Fibroblast of skin of right biceps (primary cell): ENCODE measurements around the gene SERINC2.
"Not testable (repeated sequence)": the region's sequence is repeated elsewhere in the genome, so short reads cannot be mapped to it uniquely, and the experiment has no call there.

ENCODE experiments used
- DNase-seq: peaks from one replicate; pipeline ENCODE4 v3.0.0-alpha.2; 2013

Gene SERINC2

GRCh38 chr1:31386576-31387243 is 26.3 kb upstream of the SERINC2 start:
- not testable (repeated sequence) for DNase-seq

- no peak for DNase-seq
Measured at GRCh38 chr1:31387612-31388011, 25.4 kb upstream of the SERINC2 start.

GRCh38 chr1:31389616-31390015 is 23.4 kb upstream of the SERINC2 start:
- DNase-seq: no peak

- no peak for DNase-seq
Measured at GRCh38 chr1:31390071-31390470, 22.9 kb upstream of the SERINC2 start.

- no peak for DNase-seq
Measured at GRCh38 chr1:31393463-31393862, 19.6 kb upstream of the SERINC2 start.

- DNase-seq: peak; percentile 71
Measured at GRCh38 chr1:31394584-31395193, 18.3 kb upstream of the SERINC2 start.

DNA sequence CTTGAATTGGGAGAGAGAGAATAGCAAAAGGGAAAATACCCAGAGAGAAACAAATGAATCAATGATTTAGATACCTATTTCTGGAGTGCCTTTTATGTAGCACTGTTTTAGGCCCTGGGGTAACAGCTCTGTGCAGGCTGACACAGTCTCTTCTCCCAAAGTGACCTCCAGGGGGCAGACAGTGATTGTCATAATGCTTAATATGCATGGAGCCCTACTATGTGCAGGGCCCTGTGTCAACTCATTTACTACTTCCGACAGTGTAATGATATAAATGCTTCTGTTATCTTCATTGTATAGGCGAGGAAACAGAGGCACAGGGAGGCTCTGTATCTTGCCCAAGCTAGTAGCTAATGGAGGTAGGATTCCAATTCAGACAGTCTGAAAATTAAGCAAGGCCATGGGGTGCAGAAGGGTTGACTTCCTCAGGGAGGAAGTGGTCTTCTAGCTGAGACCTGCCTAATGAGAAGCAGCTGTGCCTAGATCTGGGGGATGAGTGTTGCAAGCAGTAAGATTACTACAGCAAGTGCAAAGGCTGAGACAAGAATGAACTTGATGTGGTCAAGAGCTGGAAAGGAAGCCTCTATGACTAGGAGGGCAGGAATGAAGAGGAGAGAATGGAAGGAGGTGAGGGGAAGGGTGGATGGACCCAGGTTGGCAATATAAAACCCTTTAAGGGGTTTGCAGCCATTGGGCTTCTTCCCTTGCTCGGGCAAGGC is 16.2 kb upstream of the SERINC2 start:
- peak; percentile 92 for DNase-seq

GRCh38 chr1:31397360-31398095 is 15.5 kb upstream of the SERINC2 start:
- peak; percentile 61 for DNase-seq

DNA sequence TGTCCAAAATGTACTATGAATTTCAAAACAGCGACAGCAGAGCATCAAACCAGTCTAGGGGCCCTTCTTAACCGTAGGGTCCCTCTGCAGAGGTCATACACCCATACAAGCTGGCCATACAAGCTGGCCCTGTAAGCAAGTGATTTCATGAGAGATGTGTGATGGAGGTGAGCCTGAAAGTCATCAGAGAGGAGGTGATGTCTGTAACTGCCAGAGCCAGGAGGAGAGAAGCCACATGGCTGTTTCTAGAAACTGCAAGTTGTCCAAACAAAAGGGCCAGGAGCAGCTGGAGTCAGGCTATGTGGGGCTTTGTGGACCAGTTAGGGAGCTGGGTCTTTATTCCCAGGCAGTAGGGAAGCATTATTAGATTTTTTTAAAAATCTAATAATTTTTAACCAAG is 14.8 kb upstream of the SERINC2 start:
- DNase-seq: no peak

DNA sequence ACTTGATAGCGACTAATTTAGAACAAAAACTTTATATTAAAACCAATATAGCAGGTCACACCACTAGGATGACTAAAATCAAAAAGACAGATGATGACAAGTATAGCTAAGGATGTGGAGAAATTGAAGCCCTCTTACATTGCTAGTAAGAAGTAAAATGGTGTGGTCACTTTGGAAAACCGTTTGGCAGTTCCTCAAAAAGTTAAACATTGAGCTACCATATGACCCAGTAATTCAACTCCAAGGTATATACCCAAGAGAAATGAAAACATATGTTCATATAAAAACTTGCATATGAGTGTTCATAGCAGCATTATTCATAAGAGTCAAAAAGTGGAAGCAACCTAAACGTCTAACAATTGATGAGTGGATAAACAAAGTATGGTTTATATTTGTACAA is 13.0 kb upstream of the SERINC2 start:
- peak; percentile 51 for DNase-seq

DNA sequence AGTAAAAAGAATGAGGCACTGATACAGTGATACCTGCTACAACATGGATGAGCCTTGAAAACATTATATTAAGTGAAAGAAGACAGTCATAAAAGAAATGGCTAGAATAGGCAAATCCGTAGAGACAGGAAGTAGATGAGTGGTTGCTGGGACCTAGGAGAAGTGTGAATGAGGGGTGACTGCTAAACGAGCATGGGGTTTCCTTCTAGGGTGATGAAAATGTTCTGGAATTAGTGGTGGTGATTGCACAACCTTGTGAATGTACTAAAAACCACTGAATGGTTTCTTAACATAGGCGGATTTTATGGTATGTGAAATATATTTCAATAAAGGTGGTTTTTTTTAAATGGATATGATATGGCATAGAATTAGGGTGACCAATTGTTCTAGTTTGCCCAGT is 12.6 kb upstream of the SERINC2 start:
- DNase-seq: peak; percentile 81

DNA sequence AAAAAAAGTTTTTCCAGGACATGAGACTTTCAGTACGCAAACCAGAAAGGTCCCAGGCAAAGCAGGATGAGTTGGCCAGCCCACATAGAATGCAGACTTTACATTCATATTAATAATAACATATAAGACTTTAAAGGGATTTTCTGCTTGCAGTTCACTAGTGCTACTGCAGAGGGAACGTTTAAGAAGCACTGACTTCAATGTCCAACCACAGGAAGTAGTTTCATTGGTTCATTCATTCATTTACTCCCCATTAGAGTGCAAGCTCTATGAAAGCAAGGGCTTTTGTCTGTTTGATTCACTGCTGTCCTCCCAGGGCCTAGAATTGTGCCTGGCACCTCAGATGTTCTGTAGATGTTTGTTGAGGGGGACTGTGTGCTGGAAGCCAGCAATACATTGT is 11.8 kb upstream of the SERINC2 start:
- DNase-seq: no peak

DNA sequence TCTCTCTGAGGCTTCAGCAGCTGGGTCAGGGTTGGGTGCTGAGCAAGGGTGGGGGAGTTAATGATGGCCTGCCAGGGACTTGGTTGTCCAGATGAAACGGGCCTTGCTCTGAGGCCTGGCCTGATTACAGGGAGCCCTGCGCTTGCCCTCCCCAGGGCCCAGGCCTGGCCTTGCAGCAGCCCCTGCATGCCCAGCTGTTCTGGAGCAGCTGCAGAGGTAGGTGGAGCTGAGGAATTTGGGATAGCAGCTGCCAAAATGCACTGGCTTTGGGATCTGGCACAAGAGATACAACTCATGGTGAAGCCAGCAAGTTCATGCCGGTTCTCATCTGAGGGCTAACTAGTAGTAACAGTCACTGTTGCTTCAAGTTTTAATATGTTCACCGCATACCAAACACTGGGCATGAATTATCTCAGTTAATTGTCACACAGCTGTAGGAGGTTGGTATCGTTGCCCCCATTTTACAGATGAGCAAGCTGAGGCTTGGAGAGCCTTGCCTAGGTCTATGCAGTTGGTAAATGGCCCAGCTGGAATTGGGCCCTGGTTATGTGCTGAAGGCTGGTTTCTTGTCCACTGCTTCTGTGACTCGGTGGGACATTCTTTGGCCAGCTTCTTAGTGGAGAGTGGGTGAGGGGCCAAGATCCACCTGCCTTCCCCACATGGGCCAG is 7.3 kb upstream of the SERINC2 start:
- DNase-seq: no peak

DNA sequence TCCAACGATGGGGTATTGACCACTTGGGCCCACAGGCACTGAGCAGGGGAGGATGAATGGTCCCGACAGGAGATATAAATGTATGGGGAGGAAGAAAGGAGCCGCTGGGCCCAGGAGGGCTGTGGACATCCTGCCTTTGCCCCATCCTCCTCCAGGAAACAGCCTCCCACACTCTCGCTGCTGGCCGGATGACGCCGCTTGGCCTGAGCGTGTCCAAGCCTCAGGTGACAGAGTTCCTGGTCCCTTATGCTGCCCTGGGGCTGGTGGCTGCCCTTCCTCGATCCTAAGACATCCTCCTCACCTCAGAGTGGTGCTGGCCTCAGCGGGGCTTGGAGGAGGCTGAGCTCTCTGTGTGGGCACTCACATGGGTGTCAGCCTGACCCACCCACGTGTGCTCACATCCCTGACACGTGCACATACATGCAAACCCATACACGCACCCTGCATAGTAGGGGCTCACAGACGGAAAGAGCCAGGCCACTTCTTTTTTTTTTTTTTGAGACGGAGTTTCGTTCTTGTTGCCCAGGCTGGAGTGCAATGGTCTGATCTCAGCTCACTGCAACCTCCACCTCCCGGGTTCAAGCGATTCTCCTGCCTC is 5.9 kb upstream of the SERINC2 start:
- DNase-seq: no peak

- DNase-seq: no peak
Measured at GRCh38 chr1:31408788-31409318, 4.2 kb upstream of the SERINC2 start.

DNA sequence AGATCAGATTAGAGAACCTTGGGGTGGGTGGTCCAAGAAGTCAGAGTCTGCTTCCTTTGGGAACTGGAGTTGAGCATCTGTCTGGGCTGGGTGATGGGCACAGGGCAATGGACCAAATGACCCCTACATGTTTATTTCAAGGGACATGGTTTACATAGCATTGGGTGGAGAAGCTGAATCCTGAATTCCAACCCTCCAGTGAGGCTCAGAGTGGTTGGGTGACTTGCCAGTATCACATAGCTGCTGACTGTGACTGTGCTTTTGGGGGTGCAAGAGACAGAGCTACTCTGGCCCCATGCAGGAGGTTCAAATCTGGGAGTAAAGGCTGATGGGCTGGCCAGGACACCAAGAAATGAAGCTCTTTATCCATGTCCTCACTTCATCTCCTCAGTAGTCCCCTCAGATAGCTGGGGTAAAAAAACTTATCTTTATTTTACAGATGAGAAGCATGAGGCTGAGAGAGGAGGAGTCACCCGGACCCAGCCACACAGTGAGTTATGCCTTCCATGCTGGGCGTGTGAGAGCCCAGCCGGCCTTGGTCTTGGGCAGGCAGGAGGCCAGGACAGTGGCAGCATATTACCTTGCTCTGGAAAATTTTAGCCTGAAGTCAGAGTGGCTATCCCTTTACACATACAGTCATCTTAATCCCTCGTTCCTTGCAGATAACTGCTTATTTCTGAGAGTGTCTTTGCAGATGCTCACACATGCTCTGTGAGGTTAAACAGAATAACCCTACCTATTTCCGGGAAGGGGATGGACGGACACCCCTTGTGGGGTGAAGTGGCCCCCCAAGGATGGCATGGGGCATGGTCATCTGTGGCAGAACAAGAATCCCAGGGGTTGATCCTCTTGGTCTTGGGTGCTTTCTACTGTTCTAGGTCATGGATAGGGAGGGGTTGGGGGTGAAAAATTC is 2.8 kb upstream of the SERINC2 start:
- DNase-seq: no peak

DNA sequence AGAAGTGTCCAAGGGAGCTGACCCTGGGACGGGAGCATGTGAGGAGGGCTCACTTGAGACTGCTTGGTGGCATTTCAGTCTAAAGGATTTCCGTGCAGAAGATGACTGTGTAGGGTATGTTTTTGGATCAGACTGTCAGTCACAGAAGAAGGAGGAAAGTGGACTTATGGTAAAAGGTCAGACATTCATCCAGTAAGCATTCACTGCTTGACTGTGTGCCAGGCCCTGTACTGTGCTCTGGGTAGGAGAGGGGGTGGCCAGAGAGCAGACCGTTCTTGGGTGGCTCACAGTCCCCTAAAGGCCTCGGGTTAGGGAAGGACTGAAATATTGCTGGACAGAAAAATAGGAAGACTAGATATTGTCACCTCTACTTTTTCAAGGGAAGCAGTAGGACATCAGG is 2.1 kb upstream of the SERINC2 start:
- DNase-seq: peak; percentile 42

- DNase-seq: no peak
Measured at GRCh38 chr1:31412205-31412604, 808 bp upstream of the SERINC2 start.

DNA sequence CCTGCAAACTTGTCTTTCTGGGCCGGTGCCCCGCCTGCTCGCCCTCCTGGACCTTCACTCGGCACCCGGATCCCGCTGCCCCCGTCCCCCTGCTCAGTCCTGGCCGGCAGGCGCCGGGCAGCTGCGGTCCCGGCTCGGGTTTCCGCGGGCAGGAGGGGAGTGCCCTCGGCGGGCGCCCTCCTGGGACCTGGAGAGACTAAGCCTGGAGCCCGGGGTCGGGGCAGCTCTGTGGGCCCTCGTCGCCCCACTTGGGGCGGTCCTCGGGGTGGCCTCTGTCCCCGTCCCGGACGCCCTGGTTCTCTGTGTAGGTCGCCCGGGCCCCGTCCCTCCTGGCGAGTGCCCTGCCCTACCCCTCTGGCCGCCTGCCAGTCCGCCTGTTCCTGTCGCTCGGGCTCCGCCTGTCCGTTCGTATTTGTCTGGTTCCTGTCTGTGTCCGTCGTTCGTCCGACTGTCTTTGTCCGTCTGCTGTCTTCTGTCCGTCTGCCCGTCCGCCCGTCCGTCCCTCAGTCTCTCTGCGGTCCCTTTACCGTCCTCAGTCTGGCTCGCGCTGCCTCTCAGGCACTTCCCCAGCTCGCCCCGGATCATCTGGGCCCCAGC is 490 bp downstream of the SERINC2 start:
- DNase-seq: peak; percentile 23

DNA sequence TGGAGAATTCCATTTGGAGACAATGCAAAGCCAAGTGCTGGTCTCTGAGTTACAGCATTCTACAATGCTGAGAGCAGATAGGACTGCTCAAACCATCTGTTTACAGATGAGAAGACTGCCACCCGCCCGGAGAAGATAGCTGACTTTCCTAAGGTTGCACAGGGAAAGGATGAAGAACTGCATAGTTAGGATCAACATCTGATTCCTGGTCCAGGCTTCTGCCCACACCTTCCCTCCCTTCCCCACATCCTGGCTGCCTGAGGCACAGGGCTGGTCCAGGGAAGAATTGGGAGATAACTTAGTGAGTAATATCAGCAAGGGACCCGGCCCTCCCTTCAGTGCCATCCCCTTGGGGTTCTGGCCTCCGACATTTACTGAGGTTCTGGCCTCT is 2.0 kb downstream of the SERINC2 start:
- DNase-seq: no peak

GRCh38 chr1:31415658-31416057 is 2.6 kb downstream of the SERINC2 start:
- DNase-seq: no peak
